ENCODE data around the gene FAM184B. TPM values are rescaled to one million over a fixed set of nuclear protein-coding genes. Genes with fewer than 3 reads are reported as not detected.

Gene FAM184B
- total and polyA plus RNA-seq, 2 experiments from 2014 or later, result 0.06 TPM; not detected in 1

GRCh38 chr4:17814140-17814539 is 32.7 kb upstream of the FAM184B start:
- peaks cover 5% of the 10 kb centered on the region; the same call in 1 of the 2 replicates for H3K36me3 ChIP-seq (ENCODE audit: low read depth)
- peak; percentile 62 for DNase-seq
- no peak for TF ChIP-seq EZH2 (IDR thresholded peaks at IDR 0.05; ENCODE audit: insufficient read depth, poor library complexity, severe bottlenecking)
- TF ChIP-seq EZH2phosphoT487 (IDR thresholded peaks at IDR 0.05; ENCODE audit: insufficient read depth, low read depth), result no peak
- peaks cover 93% of the 10 kb centered on the region for H3K79me2 ChIP-seq (ENCODE audit: insufficient read depth)
- WGBS, 2 experiments (ENCODE audit: low coverage in 1 of 2, low lambda C conversion rate in 2 of 2, missing lambda C conversion rate in 2 of 2), result 82 to 83% methylated on average over 3 of the region's 3 CpGs
- H3K9me3 ChIP-seq (ENCODE audit: low read depth), result no peaks in the 10 kb centered on the region
- H3K4me3 ChIP-seq, result peak overlapping the region; percentile 22; the same call in 1 of the 2 replicates
- no peaks in the 10 kb centered on the region for H3K9me2 ChIP-seq (ENCODE audit: insufficient read depth)
- H3K27ac ChIP-seq, result peak overlapping the region; percentile 28
- peak overlapping the region; percentile 95 for H2AFZ ChIP-seq
- H3K27me3 ChIP-seq (replicated peaks; ENCODE audit: insufficient read depth), result no peaks in the 10 kb centered on the region
- H3F3A ChIP-seq (ENCODE audit: insufficient read depth), result peaks cover 11% of the 10 kb centered on the region; the same call in 1 of the 2 replicates
- peak overlapping the region; percentile 97 for H3K4me2 ChIP-seq (ENCODE audit: unreplicated experiment)
- H3K9ac ChIP-seq, result peak overlapping the region; percentile 84; the same call in 1 of the 2 replicates
- no peaks in the 10 kb centered on the region; the same call in 1 of the 2 replicates for H4K20me1 ChIP-seq (ENCODE audit: insufficient read depth)
- in situ Hi-C loops (cut with MboI), result loop anchor here (25.0 kb wide), 1 partner anchor 252 kb away; no protein-coding TSS in a partner anchor
- peaks cover 32% of the 10 kb centered on the region for H3K4me1 ChIP-seq (ENCODE audit: insufficient read depth)

GRCh38 chr4:17812801-17813200 is 31.4 kb upstream of the FAM184B start:
- peak overlapping the region; percentile 84 for H3K9ac ChIP-seq
- H3K9me2 ChIP-seq (ENCODE audit: insufficient read depth), result no peaks in the 10 kb centered on the region
- H4K20me1 ChIP-seq (ENCODE audit: insufficient read depth), result no peaks in the 10 kb centered on the region; the same call in 1 of the 2 replicates
- peaks cover 4% of the 10 kb centered on the region; the same call in 1 of the 2 replicates for H3K36me3 ChIP-seq (ENCODE audit: low read depth)
- H3K27ac ChIP-seq, result 0 out of 2 replicates have a peak overlapping the region, but pooled peaks have one; percentile 29
- H3K9me3 ChIP-seq (ENCODE audit: low read depth), result no peaks in the 10 kb centered on the region
- peak; percentile 39 for DNase-seq
- H3K4me2 ChIP-seq (ENCODE audit: unreplicated experiment), result peak overlapping the region; percentile 97
- in situ Hi-C loops (cut with MboI), result loop anchor here (25.0 kb wide), 1 partner anchor 250 kb away; no protein-coding TSS in a partner anchor
- no peak for TF ChIP-seq EZH2 (IDR thresholded peaks at IDR 0.05; ENCODE audit: insufficient read depth, poor library complexity, severe bottlenecking)
- TF ChIP-seq EZH2phosphoT487 (IDR thresholded peaks at IDR 0.05; ENCODE audit: insufficient read depth, low read depth), result no peak
- peaks cover 45% of the 10 kb centered on the region for H3K4me1 ChIP-seq (ENCODE audit: insufficient read depth)
- peak overlapping the region; percentile 95 for H2AFZ ChIP-seq
- peak overlapping the region; percentile 97 for H3K4me3 ChIP-seq
- H3K79me2 ChIP-seq (ENCODE audit: insufficient read depth), result peaks cover 93% of the 10 kb centered on the region
- peaks cover 12% of the 10 kb centered on the region; the same call in 1 of the 2 replicates for H3F3A ChIP-seq (ENCODE audit: insufficient read depth)
- WGBS, 2 experiments (ENCODE audit: low coverage in 1 of 2, low lambda C conversion rate in 2 of 2, missing lambda C conversion rate in 2 of 2), result 63 to 65% methylated on average over 3 of the region's 3 CpGs
- no peaks in the 10 kb centered on the region for H3K27me3 ChIP-seq (replicated peaks; ENCODE audit: insufficient read depth)

GRCh38 chr4:17812125-17812524 is 30.7 kb upstream of the FAM184B start:
- Histone ChIP-seq H3K4me3 (peak overlapping the region; percentile 97), H3K9ac (peak overlapping the region; percentile 84), H3K36me3 (ENCODE audit: low read depth) (peaks cover 4% of the 10 kb centered on the region; the same call in 1 of the 2 replicates), H3K27me3 (replicated peaks; ENCODE audit: insufficient read depth) (no peaks in the 10 kb centered on the region), H3K4me2 (ENCODE audit: unreplicated experiment) (peak overlapping the region; percentile 97), H3F3A (ENCODE audit: insufficient read depth) (peaks cover 12% of the 10 kb centered on the region; the same call in 1 of the 2 replicates), H3K9me2 (ENCODE audit: insufficient read depth) (no peaks in the 10 kb centered on the region), H3K4me1 (ENCODE audit: insufficient read depth) (peaks cover 52% of the 10 kb centered on the region), H4K20me1 (ENCODE audit: insufficient read depth) (peaks cover 1% of the 10 kb centered on the region; the same call in 1 of the 2 replicates), H3K9me3 (ENCODE audit: low read depth) (no peaks in the 10 kb centered on the region), H3K27ac (peak overlapping the region; percentile 29; the same call in 1 of the 2 replicates), H3K79me2 (ENCODE audit: insufficient read depth) (peaks cover 93% of the 10 kb centered on the region), H2AFZ (peak overlapping the region; percentile 95)
- in situ Hi-C loops (cut with MboI), result loop anchor here (25.0 kb wide), 1 partner anchor 250 kb away; no protein-coding TSS in a partner anchor
- TF ChIP-seq EZH2phosphoT487 (IDR thresholded peaks at IDR 0.05; ENCODE audit: insufficient read depth, low read depth), result no peak
- no peak for TF ChIP-seq EZH2 (IDR thresholded peaks at IDR 0.05; ENCODE audit: insufficient read depth, poor library complexity, severe bottlenecking)
- DNase-seq, result no peak
- WGBS, 2 experiments (ENCODE audit: low coverage in 1 of 2, low lambda C conversion rate in 2 of 2, missing lambda C conversion rate in 2 of 2), result 14 to 19% methylated on average over 3 of the region's 3 CpGs

DNA sequence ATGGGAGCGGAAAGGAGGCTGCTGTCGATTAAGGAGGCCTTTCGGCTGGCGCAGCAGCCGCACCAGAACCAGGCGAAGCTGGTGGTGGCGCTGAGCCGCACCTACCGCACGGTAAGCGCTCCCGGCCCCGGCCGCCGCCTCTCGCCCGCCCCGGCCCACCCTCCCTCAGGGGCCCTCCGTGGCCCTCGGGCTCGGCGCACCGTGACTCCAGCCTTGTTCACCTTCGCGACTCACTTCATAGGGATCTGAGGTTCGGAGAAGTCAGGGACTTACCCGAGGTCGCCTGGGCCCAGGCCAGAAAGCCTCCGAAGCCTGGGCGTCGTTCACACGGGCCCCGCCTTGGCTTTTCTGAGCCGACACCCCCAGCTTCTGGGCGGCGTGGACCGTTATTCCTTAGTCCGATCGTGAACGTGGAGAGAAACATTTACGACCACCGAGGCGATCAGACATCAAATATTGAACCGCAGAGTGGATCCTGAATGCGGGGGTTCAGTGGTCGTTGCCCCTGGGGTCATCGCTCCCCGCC is 29.7 kb upstream of the FAM184B start:
- 1 to 2% methylated on average over 33 to 46 of the region's 48 CpGs for WGBS, 2 experiments (ENCODE audit: low coverage in 1 of 2, low lambda C conversion rate in 2 of 2, missing lambda C conversion rate in 2 of 2)
- Histone ChIP-seq H3F3A (ENCODE audit: insufficient read depth) (peaks cover 12% of the 10 kb centered on the region; the same call in 1 of the 2 replicates), H3K4me1 (ENCODE audit: insufficient read depth) (peaks cover 61% of the 10 kb centered on the region), H3K9ac (peak overlapping the region; percentile 84), H3K4me3 (peak overlapping the region; percentile 97), H3K79me2 (ENCODE audit: insufficient read depth) (peaks cover 93% of the 10 kb centered on the region), H3K4me2 (ENCODE audit: unreplicated experiment) (peak overlapping the region; percentile 97), H3K9me3 (ENCODE audit: low read depth) (no peaks in the 10 kb centered on the region), H3K36me3 (ENCODE audit: low read depth) (peaks cover 4% of the 10 kb centered on the region; the same call in 1 of the 2 replicates), H4K20me1 (ENCODE audit: insufficient read depth) (peaks cover 10% of the 10 kb centered on the region; the same call in 1 of the 2 replicates), H3K9me2 (ENCODE audit: insufficient read depth) (no peaks in the 10 kb centered on the region), H3K27ac (peak overlapping the region; percentile 29), H3K27me3 (replicated peaks; ENCODE audit: insufficient read depth) (no peaks in the 10 kb centered on the region), H2AFZ (peak overlapping the region; percentile 95)
- DNase-seq, result peak; percentile 75
- no peak for TF ChIP-seq EZH2 (IDR thresholded peaks at IDR 0.05; ENCODE audit: insufficient read depth, poor library complexity, severe bottlenecking)
- no peak for TF ChIP-seq EZH2phosphoT487 (IDR thresholded peaks at IDR 0.05; ENCODE audit: insufficient read depth, low read depth)
- in situ Hi-C loops (cut with MboI), result loop anchor here (25.0 kb wide), 1 partner anchor 249 kb away; no protein-coding TSS in a partner anchor

Data from GM23248 (cell line).